Naive B cell (primary cell): ENCODE data around the gene TRIM39. TPM values are rescaled to one million over a fixed set of nuclear protein-coding genes. Genes with fewer than 3 reads are reported as not detected.

Experiments used
- ATAC-seq, 2 donors: fragments of 150-1000 bp; cut with Tn5 transposase; 2 replicates each; pipeline ENCODE4 v1.10.0; 2021; ENCODE audit warnings: low read depth in 2 of 2, mild to moderate bottlenecking in 2 of 2, moderate library complexity in 2 of 2
- DNase-seq: peaks from one replicate; pipeline ENCODE4 v3.0.0; 2022
- H3K27ac Mint-ChIP-seq, 6 donors: one replicate each; pipeline ENCODE4 v1.8.0; 2020 to 2022; ENCODE audit warnings: mild to moderate bottlenecking in 6 of 6, mixed read lengths in 6 of 6, moderate library complexity in 5 of 6, inconsistent platforms in 2 of 6
- H3K27me3 Mint-ChIP-seq, 3 donors: one replicate each; pipeline ENCODE4 v1.8.0; 2021 to 2022; ENCODE audit warnings: mixed read lengths in 3 of 3, mild to moderate bottlenecking in 1 of 3
- H3K36me3 Mint-ChIP-seq, 2 donors: one replicate each; pipeline ENCODE4 v1.8.0; 2020 to 2022; ENCODE audit warnings: mixed read lengths in 2 of 2, inconsistent platforms in 1 of 2, mild to moderate bottlenecking in 1 of 2
- H3K4me1 Mint-ChIP-seq, 3 donors: one replicate each; pipeline ENCODE4 v1.8.0; 2020 to 2022; ENCODE audit warnings: mixed read lengths in 3 of 3, inconsistent platforms in 1 of 3, mild to moderate bottlenecking in 1 of 3, moderate library complexity in 1 of 3
- H3K4me3 Mint-ChIP-seq, 8 donors: one replicate each; pipeline ENCODE4 v1.8.0; 2020 to 2022; ENCODE audit warnings: mild to moderate bottlenecking in 8 of 8, mixed read lengths in 8 of 8, moderate library complexity in 8 of 8, inconsistent platforms in 2 of 8
- H3K9me3 Mint-ChIP-seq, 7 donors: one replicate each; pipeline ENCODE4 v1.8.0; 2020 to 2022; ENCODE audit warnings: mixed read lengths in 7 of 7, mild to moderate bottlenecking in 5 of 7, inconsistent platforms in 2 of 7, moderate library complexity in 1 of 7
- polyA plus RNA-seq, 6 donors: library from polyadenylated mRNA; unstranded; fragments of 300-500 nt; fragmentation: Illumina TruSeq; gene quantifications; one replicate each; pipeline ENCODE4 v1.2.3, GENCODE V29; 2021; ENCODE audit warnings: low read depth in 6 of 6

The TRIM39 gene
- polyA plus RNA-seq, 6 donors from 2014 or later = 8.0 to 16.3 (median 15.0) TPM

DNA sequence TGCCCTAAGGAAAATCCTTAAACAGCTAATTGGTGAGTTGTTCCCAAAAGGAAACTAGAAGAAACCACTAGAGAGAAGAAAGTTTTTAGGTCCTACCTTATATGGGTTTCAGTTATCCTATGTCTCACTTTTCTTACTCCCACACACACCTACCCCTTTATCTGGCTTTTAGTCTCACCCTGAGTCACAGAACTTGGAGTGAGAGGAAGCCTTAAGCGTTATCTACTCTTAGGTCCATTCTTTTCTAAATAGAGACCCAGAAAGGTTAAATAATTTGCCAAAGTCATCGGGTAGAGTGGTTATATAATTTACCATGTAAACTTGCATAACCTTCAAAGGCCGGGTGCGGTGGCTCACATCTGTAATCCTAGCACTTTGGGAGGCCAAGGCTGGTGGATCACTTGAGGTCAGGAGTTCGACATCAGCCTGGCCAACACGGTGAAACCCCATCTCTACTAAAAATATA lies 13.9 kb downstream of the TRIM39 start:
- no peak for DNase-seq
- peaks cover 5 to 13% (median 5%) of the 10 kb centered on the region in 3 donors for H3K4me1 Mint-ChIP-seq
- H3K27me3 Mint-ChIP-seq = no peaks in the 10 kb centered on the region
- H3K4me3 Mint-ChIP-seq = no peak overlapping the region
- no peaks in the 10 kb centered on the region for H3K9me3 Mint-ChIP-seq
- no peak for ATAC-seq
- H3K36me3 Mint-ChIP-seq = peaks cover 7 to 19% of the 10 kb centered on the region in 2 donors
- H3K27ac Mint-ChIP-seq = no peak overlapping the region

DNA sequence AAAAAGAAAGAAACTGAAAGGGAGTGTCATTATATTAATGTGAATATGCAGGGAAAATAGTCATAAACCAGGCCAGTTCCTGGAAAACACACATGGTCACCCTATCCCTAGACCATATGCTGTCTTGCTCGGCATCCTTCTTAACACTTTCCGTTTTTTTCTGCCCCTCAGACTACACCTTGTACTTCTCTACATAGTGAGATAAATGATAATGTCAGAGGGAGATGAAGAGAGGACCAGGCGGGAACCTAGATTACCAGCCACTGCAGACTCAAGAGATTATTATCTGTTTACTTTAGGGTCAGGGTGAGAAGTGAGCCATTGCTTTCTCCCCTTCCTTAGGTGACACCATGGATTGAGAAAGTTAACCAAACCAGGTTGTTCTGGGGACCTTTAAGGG lies 14.5 kb downstream of the TRIM39 start:
- H3K27ac Mint-ChIP-seq = peak overlapping the region in 1 of 6 donors; percentile 81
- no peaks in the 10 kb centered on the region for H3K9me3 Mint-ChIP-seq
- DNase-seq (no peak), ATAC-seq (no peak)
- H3K4me3 Mint-ChIP-seq = no peak overlapping the region
- peaks cover 10 to 19% (median 11%) of the 10 kb centered on the region in 3 donors for H3K4me1 Mint-ChIP-seq
- H3K27me3 Mint-ChIP-seq = no peaks in the 10 kb centered on the region
- H3K36me3 Mint-ChIP-seq = peaks cover under 1 to 15% of the 10 kb centered on the region in 2 donors

DNA sequence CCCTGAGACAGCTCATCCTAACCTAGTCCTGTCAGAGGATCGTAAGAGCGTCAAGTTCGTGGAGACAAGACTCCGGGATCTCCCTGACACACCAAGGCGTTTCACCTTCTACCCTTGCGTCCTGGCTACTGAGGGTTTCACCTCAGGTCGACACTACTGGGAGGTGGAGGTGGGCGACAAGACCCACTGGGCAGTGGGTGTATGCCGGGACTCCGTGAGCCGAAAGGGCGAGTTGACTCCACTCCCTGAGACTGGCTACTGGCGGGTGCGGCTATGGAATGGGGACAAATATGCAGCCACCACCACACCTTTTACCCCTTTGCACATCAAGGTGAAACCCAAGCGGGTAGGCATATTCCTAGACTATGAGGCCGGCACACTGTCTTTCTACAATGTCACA lies 15.0 kb downstream of the TRIM39 start:
- Mint-ChIP-seq H3K27ac (no peak overlapping the region), H3K27me3 (no peaks in the 10 kb centered on the region), H3K4me1 (peaks cover 10 to 21% (median 14%) of the 10 kb centered on the region in 3 donors), H3K36me3 (peaks cover 3 to 12% of the 10 kb centered on the region in 2 donors), H3K9me3 (no peaks in the 10 kb centered on the region), H3K4me3 (peak overlapping the region in 1 of 8 donors; percentile 39)
- ATAC-seq (no peak), DNase-seq (no peak)

DNA sequence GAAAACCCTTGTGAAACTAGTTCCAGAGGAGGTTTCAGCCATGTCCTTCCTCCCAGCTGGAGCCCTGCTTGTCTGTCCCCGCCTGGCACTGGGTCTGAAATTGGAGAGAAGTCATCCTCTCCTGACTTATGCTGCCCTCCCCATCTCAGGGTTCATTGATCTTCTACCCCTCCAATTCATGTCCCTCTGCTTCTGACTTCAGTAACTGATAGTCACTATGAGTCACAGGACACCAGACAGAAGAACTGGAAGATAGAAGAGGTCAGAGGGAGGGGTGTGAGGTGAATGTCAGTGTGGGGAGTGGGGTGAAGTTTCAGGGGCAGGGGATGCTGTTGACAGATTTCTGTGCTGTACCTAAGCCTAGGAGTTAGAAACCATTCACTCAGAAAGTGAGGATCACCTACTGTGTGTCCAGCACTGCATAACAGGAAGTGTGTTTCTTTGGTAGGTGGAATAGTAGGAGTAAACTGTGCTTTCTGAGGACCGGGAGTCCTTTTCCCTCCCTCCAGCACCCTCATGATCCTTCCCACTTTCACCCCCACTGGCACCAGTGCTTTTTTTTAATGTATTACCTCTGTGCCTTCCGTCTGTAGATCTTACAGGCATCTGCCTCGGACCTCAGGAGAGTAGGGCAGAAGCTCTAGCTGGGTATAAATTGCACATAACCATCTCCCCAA lies 17.6 kb downstream of the TRIM39 start:
- H3K9me3 Mint-ChIP-seq = no peaks in the 10 kb centered on the region
- H3K4me3 Mint-ChIP-seq = peak overlapping the region; percentile 81 to 97 (median 92)
- peaks cover 22 to 34% (median 32%) of the 10 kb centered on the region in 3 donors for H3K4me1 Mint-ChIP-seq
- DNase-seq (no peak), ATAC-seq (no peak)
- H3K36me3 Mint-ChIP-seq = peaks cover 6 to 10% of the 10 kb centered on the region in 2 donors
- peak overlapping the region; percentile 88 to 98 (median 94) for H3K27ac Mint-ChIP-seq
- H3K27me3 Mint-ChIP-seq = no peaks in the 10 kb centered on the region

DNA sequence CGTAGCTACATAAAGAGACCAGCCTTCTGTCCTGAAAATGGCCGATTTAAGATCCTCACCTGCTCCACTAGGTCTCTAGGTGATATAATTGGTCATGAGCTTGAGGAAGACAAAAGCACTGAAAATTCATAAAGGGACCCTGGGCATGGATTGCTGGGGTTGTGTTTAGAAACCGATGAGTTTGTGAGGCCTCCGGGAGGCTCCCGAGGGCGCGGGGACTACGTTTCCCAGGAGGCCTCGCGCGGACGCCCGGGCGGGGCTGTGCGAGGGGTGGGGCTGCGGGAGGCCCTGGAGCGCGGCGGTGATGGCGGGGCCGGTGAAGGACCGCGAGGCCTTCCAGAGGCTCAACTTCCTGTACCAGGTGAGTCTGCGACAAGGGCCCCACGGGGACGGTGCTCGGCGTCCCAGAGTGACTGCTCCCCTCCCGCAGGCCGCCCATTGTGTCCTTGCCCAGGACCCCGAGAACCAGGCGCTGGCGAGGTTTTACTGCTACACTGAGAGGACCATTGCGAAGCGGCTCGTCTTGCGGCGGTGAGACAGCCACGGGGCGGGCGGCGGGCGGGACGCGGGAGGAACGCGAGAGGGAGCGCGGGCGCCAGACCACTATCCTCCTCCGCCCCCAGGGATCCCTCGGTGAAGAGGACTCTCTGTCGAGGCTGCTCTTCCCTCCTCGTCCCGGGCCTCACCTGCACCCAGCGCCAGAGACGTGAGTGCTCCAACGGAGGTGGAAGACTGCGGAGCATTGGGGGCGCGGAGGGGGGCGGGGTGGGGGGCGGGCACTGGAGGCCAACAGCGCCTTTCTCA lies 18.3 kb downstream of the TRIM39 start, which contains the start of gene RPP21:
Gene RPP21 (plus strand): TSS at position 289 of the 804 bp plus-strand sequence. CDS start 16 bp downstream, at position 305.
- Mint-ChIP-seq H3K9me3 (no peaks in the 10 kb centered on the region), H3K4me3 (peak within 1 kb of the TSS; percentile 81 to 97 (median 92)), H3K36me3 (peaks cover 6 to 10% of the 10 kb centered on the region in 2 donors), H3K4me1 (peaks cover 30 to 42% (median 40%) of the 10 kb centered on the region in 3 donors), H3K27ac (peak within 1 kb of the TSS; percentile 88 to 98 (median 94)), H3K27me3 (no peaks in the 10 kb centered on the region)
- ATAC-seq (peak; percentile 98), DNase-seq (peak; percentile 86)

DNA sequence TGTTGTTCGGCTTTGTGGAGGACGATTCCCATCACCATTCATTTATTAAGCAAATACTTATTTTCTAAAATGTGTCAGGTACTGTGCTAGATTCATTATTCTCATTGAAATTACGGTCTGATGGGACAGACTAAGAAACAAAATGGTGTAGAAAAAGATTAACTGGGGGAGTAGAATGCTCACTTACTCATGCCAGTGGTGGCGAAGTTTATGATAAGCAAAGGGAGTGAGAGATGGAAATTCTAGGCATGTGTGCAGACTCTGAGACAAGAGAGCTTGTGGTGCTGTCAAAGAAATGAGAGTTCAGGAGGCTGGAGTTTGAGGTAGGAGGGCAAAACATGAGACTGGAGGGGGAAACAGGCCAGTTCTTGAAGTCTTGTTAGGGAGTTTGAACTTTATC lies 19.1 kb downstream of the TRIM39 start:
- H3K4me1 Mint-ChIP-seq = peaks cover 35 to 49% (median 48%) of the 10 kb centered on the region in 3 donors
- peaks cover 6 to 10% of the 10 kb centered on the region in 2 donors for H3K36me3 Mint-ChIP-seq
- DNase-seq (no peak), ATAC-seq (no peak)
- no peaks in the 10 kb centered on the region for H3K9me3 Mint-ChIP-seq
- H3K27me3 Mint-ChIP-seq = no peaks in the 10 kb centered on the region
- H3K27ac Mint-ChIP-seq = peak overlapping the region; percentile 67 to 98 (median 72)
- peak overlapping the region; percentile 81 to 97 (median 92) for H3K4me3 Mint-ChIP-seq

DNA sequence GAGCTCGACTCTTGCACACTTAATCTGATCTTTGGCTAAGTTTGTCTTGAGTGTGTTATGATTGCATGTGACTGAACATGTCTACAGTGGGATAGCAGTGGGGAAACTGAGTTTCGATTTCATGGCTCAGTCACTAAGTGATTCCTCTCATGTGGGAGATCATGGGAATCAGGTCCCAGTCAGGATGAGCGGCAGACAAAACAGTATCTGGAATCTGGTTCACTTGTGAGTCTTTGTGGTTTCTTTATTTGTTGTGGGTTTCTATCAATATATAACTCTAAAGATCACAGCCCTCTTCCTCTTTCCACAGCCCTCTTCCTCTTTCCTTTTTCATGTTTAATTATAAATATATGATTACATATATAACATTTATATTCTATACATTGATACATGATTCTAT lies 22.2 kb downstream of the TRIM39 start:
- H3K4me3 Mint-ChIP-seq = peak overlapping the region in 7 of 8 donors; percentile 11 to 80 (median 40)
- H3K27me3 Mint-ChIP-seq = peaks cover 0 to 7% (median 4%) of the 10 kb centered on the region in 3 donors
- H3K27ac Mint-ChIP-seq = peak overlapping the region in 2 of 6 donors; percentile 36 to 75
- ATAC-seq (no peak), DNase-seq (no peak)
- H3K4me1 Mint-ChIP-seq = peaks cover 35 to 54% (median 49%) of the 10 kb centered on the region in 3 donors
- no peaks in the 10 kb centered on the region for H3K9me3 Mint-ChIP-seq
- H3K36me3 Mint-ChIP-seq = peaks cover 6 to 10% of the 10 kb centered on the region in 2 donors

DNA sequence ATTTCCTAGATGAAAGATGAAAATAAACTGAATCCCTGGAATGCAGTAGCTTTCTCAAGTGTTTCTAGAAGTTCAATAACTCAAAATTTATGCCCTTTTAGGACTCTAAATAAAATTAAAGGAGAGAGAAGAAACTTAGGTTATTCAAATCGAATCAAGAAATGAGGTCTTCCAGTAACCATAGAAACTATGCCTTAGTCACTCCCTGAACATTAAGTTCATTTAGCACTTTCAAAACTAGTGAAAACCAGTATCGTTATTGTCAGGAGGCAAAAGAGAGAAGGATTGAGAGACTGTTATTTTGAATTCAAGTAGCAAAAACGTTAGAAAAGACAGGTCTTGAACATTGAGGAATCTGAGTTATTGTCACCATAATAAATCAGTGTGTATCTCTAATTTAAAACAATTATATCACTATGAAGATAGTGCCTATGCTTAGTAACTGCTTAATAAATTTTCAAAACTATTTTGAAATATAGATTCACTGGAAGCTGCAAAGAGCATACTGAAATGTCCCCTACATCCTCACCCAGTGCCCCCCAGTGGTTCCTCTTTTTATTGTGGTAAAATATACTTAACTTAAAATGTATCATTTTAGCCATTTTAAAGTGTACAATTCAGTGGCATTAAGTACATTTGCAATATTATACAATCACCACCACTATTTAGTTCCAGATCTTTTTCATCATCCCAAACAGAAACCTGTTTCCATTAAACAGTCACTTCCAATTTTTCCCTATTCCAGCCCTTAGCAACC lies 22.9 kb downstream of the TRIM39 start:
- H3K27ac Mint-ChIP-seq = peak overlapping the region in 1 of 6 donors; percentile 13
- H3K27me3 Mint-ChIP-seq = peaks cover 0 to 7% (median 5%) of the 10 kb centered on the region in 3 donors
- peak overlapping the region in 4 of 8 donors; percentile 11 to 59 (median 52) for H3K4me3 Mint-ChIP-seq
- DNase-seq = no peak
- no peak for ATAC-seq
- H3K9me3 Mint-ChIP-seq = no peaks in the 10 kb centered on the region
- peaks cover 6 to 10% of the 10 kb centered on the region in 2 donors for H3K36me3 Mint-ChIP-seq
- peaks cover 30 to 53% (median 42%) of the 10 kb centered on the region in 3 donors for H3K4me1 Mint-ChIP-seq

DNA sequence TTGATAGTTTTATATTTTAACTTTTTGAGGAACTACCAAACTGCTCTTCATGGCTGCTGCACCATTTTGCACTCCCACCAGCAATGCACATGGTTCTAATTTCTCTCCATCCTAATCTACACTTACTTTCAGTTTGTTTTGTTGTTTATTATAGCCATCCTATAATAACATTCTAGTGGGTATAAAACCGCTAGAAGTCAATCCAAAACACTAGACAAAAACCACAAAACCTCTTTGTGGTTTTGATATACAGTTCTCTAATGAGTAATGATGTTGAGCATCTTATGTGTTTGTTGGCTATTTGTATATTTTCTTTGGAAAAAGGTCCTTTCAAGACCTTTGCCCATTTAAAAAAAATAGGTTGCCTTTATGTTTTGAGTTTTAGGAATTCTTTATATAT lies 23.8 kb downstream of the TRIM39 start:
- Mint-ChIP-seq H3K36me3 (peaks cover 6 to 10% of the 10 kb centered on the region in 2 donors), H3K4me3 (peak overlapping the region in 2 of 8 donors; percentile 48 to 59), H3K27ac (no peak overlapping the region), H3K4me1 (peaks cover 30 to 50% (median 37%) of the 10 kb centered on the region in 3 donors), H3K9me3 (no peaks in the 10 kb centered on the region), H3K27me3 (peaks cover 6 to 13% (median 11%) of the 10 kb centered on the region in 3 donors)
- DNase-seq (no peak), ATAC-seq (peak in 1 of 2 donors; percentile 38)

DNA sequence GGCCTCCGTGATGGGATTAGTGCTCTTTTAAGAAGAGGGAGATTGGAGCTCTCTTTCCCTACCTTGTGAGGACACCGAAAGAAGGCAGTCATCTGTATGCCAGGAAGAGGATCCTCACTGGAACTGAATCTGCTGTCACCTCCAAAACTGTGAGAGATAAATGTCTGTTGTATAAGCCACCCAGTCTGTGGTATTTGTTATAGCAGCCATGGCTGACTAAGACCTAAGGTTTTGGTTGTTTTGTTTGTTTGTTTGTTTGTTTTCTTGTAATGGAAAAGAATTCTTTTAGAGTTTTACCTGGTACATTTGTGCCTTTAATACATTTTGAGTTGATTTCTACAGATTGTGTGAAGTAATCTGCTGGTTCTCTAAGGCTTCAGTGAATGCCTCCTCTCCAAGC lies 25.8 kb downstream of the TRIM39 start:
- Mint-ChIP-seq H3K4me1 (peaks cover 25 to 38% (median 29%) of the 10 kb centered on the region in 3 donors), H3K4me3 (no peak overlapping the region), H3K27me3 (peaks cover 13 to 24% (median 19%) of the 10 kb centered on the region in 3 donors), H3K27ac (no peak overlapping the region), H3K9me3 (no peaks in the 10 kb centered on the region), H3K36me3 (peaks cover 0 to under 1% of the 10 kb centered on the region in 2 donors)
- DNase-seq (no peak), ATAC-seq (no peak)

DNA sequence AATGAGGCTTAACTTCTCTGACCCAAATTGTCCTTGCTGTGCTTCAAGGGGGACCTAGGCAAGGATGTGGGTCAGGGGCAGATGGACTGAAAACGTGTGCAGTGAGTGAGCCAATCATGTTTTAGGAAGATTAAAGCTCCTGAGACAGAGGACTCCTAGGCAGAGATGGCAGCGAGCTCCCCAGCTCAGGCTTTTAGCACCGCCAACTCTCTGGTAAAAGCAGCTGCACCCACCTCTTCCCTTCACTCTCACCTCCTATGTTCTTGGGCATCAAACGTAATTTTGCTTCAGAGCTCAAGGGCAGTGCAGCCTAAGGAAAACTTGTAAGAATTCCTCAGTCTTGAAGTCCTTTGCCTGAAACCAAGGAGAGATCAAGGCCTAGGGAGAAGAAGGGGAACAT lies 28.6 kb downstream of the TRIM39 start:
- H3K4me3 Mint-ChIP-seq = no peak overlapping the region
- no peaks in the 10 kb centered on the region for H3K36me3 Mint-ChIP-seq
- DNase-seq (no peak), ATAC-seq (no peak)
- no peak overlapping the region for H3K27ac Mint-ChIP-seq
- H3K9me3 Mint-ChIP-seq = no peaks in the 10 kb centered on the region
- peaks cover 9 to 21% (median 15%) of the 10 kb centered on the region in 3 donors for H3K4me1 Mint-ChIP-seq
- peaks cover 35 to 44% (median 38%) of the 10 kb centered on the region in 3 donors for H3K27me3 Mint-ChIP-seq

DNA sequence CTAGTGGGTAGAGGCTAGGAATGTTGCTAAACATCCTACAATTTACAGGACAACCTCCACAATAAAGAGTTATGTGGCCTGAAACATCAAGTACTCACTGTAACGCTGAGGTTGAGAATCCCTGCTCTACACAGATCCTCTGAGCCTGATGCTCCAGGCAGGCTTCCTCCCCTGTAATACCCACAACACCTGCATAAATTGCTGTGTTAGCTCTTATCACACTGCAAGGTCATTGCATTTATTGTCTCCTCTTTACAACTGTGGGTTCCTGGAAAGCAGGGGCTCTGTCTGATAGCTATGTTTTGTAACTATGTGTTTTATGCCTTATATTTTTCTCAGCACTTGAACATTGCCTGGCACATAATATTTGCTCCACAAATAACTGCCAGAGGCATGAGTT lies 29.8 kb downstream of the TRIM39 start:
- H3K36me3 Mint-ChIP-seq = no peaks in the 10 kb centered on the region
- peaks cover 47 to 55% (median 51%) of the 10 kb centered on the region in 3 donors for H3K27me3 Mint-ChIP-seq
- H3K4me1 Mint-ChIP-seq = peaks cover 6 to 10% (median 9%) of the 10 kb centered on the region in 3 donors
- H3K27ac Mint-ChIP-seq = no peak overlapping the region
- no peaks in the 10 kb centered on the region for H3K9me3 Mint-ChIP-seq
- no peak for ATAC-seq
- DNase-seq = no peak
- H3K4me3 Mint-ChIP-seq = no peak overlapping the region
